ENCODE results near the gene CFAP46. TPM values are rescaled to one million over a fixed set of nuclear protein-coding genes. Genes with fewer than 3 reads are reported as not detected.

CFAP46 gene
- total and polyA plus RNA-seq, 9 of the 15 experiments (the other 6 are each of a cell fraction or from before 2014, with no cell fraction given), result not detected

GRCh38 chr10:132915411-132915810, 27.0 kb downstream of the CFAP46 start (continued):
- TF ChIP-seq MGA (IDR thresholded peaks at IDR 0.05) (no peak), PTBP1 (IDR thresholded peaks at IDR 0.05; ENCODE audit: low read depth, low read length) (no peak), ZNF445 (CRISPR knock-in tag; IDR thresholded peaks at IDR 0.05; ENCODE audit: low read depth) (no peak), POLR2AphosphoS2 (IDR thresholded peaks at IDR 0.05; ENCODE audit: low read length) (no peak), ZNF717 (CRISPR knock-in tag; IDR thresholded peaks at IDR 0.05) (no peak), RBM22 (IDR thresholded peaks at IDR 0.05; ENCODE audit: low read depth, low read length, poor library complexity, severe bottlenecking) (no peak), CTBP1 (IDR thresholded peaks at IDR 0.05; ENCODE audit: borderline replicate concordance) (no peak), ZNF175 (CRISPR knock-in tag; IDR thresholded peaks at IDR 0.05; ENCODE audit: low read depth) (no peak), ZNF740 (CRISPR knock-in tag; IDR thresholded peaks at IDR 0.05) (no peak), ZNF740 (tag; IDR thresholded peaks at IDR 0.05) (no peak), ZNF79 (CRISPR knock-in tag; IDR thresholded peaks at IDR 0.05; ENCODE audit: low read depth) (no peak)
